Thyroid gland (tissue), 4 donors: Measurements from ENCODE around the gene CCDC187. TPM values are rescaled to one million over a fixed set of nuclear protein-coding genes. Genes with fewer than 3 reads are reported as not detected.

Experiments
- DNase-seq, 2 donors: peaks; one replicate each; pipeline ENCODE4 v3.0.0-alpha.2; 2019
- H3K27ac ChIP-seq, 3 donors: fragments of 200-600 bp; sonication (generic); 1 replicate in 2 of 3; 2 replicates in 1 of 3; pipeline ENCODE4 v1.5.1; 2016 to 2019; ENCODE audit warnings: mild to moderate bottlenecking in 1 of 3, moderate library complexity in 1 of 3
- H3K27me3 ChIP-seq: fragments of 200-600 bp; sonication (generic); one replicate; pipeline ENCODE4 v1.5.1; 2019
- H3K36me3 ChIP-seq, 2 donors: fragments of 200-600 bp; sonication (generic); one replicate each; pipeline ENCODE4 v1.5.1; 2016 to 2019
- H3K4me1 ChIP-seq, 2 donors: fragments of 200-600 bp; sonication (generic); one replicate each; pipeline ENCODE4 v1.5.1; 2017 to 2019
- H3K4me3 ChIP-seq, 3 donors: fragments of 200-600 bp; sonication (generic); replicated peaks in 1 of 3; 1 replicate in 2 of 3; 2 replicates in 1 of 3; pipeline ENCODE4 v1.5.1; 2016; ENCODE audit warnings: mild to moderate bottlenecking in 1 of 3
- H3K9me3 ChIP-seq: fragments of 200-600 bp; sonication (generic); one replicate; pipeline ENCODE4 v1.5.1; 2017
- CTCF ChIP-seq, 6 experiments: fragments of 200-600 bp in 3 of 6; fragments of 450-650 bp in 3 of 6; sonication (generic) in 3 of 6; IDR thresholded peaks; one replicate each; pipeline ENCODE4 v1.5.1; 2016 to 2019; ENCODE audit warnings: antibody characterized with exemption in 6 of 6, mild to moderate bottlenecking in 2 of 6, inconsistent platforms in 1 of 6, moderate library complexity in 1 of 6
- POLR2A ChIP-seq, 2 donors: fragments of 450-650 bp; IDR thresholded peaks; one replicate each; pipeline ENCODE4 v1.6.1; 2017; ENCODE audit warnings: antibody characterized with exemption in 2 of 2, mild to moderate bottlenecking in 2 of 2, moderate library complexity in 1 of 2
- WGBS, 2 donors: methylation state at CpG; one replicate each; pipeline ENCODE4 v1.1.5; 2017; 5-methylcytosine and 5-hydroxymethylcytosine counted together
- intact Hi-C: fragments of 100-400 bp; cut with DNase I; formaldehyde crosslinking; loops from one replicate; pipeline ENCODE4 v1.15.1; 2023
- total RNA-seq, 4 donors: library from RNA; depleted of rRNA; stranded (reverse); fragments of >200 nt; gene quantifications; one replicate each; pipeline ENCODE4 v1.2.3, GENCODE V29; 2016

The CCDC187 gene
- total RNA-seq, 4 donors from 2014 or later = 5.2 to 9.1 (median 6.2) TPM

- intact Hi-C loops = no loop called here
- Histone ChIP-seq H3K4me1 (peaks cover 9 to 17% of the 10 kb centered on the region in 2 donors), H3K9me3 (no peaks in the 10 kb centered on the region), H3K4me3 (no peak overlapping the region), H3K36me3 (no peaks in the 10 kb centered on the region), H3K27ac (no peak overlapping the region), H3K27me3 (no peaks in the 10 kb centered on the region)
- WGBS, 2 donors = 59 to 69% methylated on average over 4 to 13 of the region's 13 CpGs
- no peak for DNase-seq
- no peak for TF ChIP-seq CTCF (IDR thresholded peaks at IDR 0.05)
- TF ChIP-seq POLR2A (IDR thresholded peaks at IDR 0.05) = no peak
Measured at GRCh38 chr9:136304981-136305380, 1.1 kb upstream of the CCDC187 start.

GRCh38 chr9:136304456-136304855, 562 bp upstream of the CCDC187 start:
- Histone ChIP-seq H3K36me3 (no peaks in the 10 kb centered on the region), H3K27ac (no peak overlapping the region), H3K4me3 (no peak overlapping the region), H3K9me3 (no peaks in the 10 kb centered on the region), H3K27me3 (no peaks in the 10 kb centered on the region), H3K4me1 (peaks cover 8 to 11% of the 10 kb centered on the region in 2 donors)
- DNase-seq = no peak
- intact Hi-C loops = no loop called here
- 83% methylated on average over 5 of the region's 10 CpGs; no CpG with 5 or more reads in 1 of the 2 donors for WGBS, 2 donors
- TF ChIP-seq POLR2A (IDR thresholded peaks at IDR 0.05) (no peak), CTCF (IDR thresholded peaks at IDR 0.05) (no peak)

GRCh38 chr9:136303066-136303824, 649 bp downstream of the CCDC187 start:
- no peaks in the 10 kb centered on the region for H3K27me3 ChIP-seq
- no peak for DNase-seq

GRCh38 chr9:136302527-136302926, 1.4 kb downstream of the CCDC187 start:
- no peaks in the 10 kb centered on the region for H3K27me3 ChIP-seq
- intact Hi-C loops = no loop called here
- no peak for TF ChIP-seq POLR2A (IDR thresholded peaks at IDR 0.05)
- TF ChIP-seq CTCF (IDR thresholded peaks at IDR 0.05) = no peak
- no peaks in the 10 kb centered on the region for H3K36me3 ChIP-seq
- no peaks in the 10 kb centered on the region for H3K9me3 ChIP-seq
- no peak for DNase-seq
- WGBS, 2 donors = 91 to 92% methylated on average over 12 of the region's 12 CpGs
- H3K4me1 ChIP-seq = peaks cover 0 to 3% of the 10 kb centered on the region in 2 donors
- no peak overlapping the region for H3K4me3 ChIP-seq
- H3K27ac ChIP-seq = no peak overlapping the region

More at GRCh38 chr9:136303066-136303824, 649 bp downstream of the CCDC187 start:
- H3K36me3 ChIP-seq = no peaks in the 10 kb centered on the region
- no peaks in the 10 kb centered on the region for H3K4me1 ChIP-seq
- 86 to 90% methylated on average over 24 to 31 of the region's 34 CpGs for WGBS, 2 donors
- intact Hi-C loops = no loop called here
- H3K27ac ChIP-seq = no peak overlapping the region
- H3K9me3 ChIP-seq = no peaks in the 10 kb centered on the region
- TF ChIP-seq POLR2A (IDR thresholded peaks at IDR 0.05) (no peak), CTCF (IDR thresholded peaks at IDR 0.05) (no peak)
- no peak overlapping the region for H3K4me3 ChIP-seq

GRCh38 chr9:136300866-136301265, 3.0 kb downstream of the CCDC187 start:
- intact Hi-C loops = no loop called here
- no peaks in the 10 kb centered on the region for H3K27me3 ChIP-seq
- H3K36me3 ChIP-seq = no peaks in the 10 kb centered on the region
- H3K9me3 ChIP-seq = no peaks in the 10 kb centered on the region
- TF ChIP-seq CTCF (IDR thresholded peaks at IDR 0.05) (no peak), POLR2A (IDR thresholded peaks at IDR 0.05) (no peak)
- H3K27ac ChIP-seq = no peak overlapping the region
- peaks cover 0 to 11% of the 10 kb centered on the region in 2 donors for H3K4me1 ChIP-seq
- WGBS, 2 donors = 93 to 94% methylated on average over 13 of the region's 13 CpGs
- no peak for DNase-seq
- H3K4me3 ChIP-seq = no peak overlapping the region
